CD14-positive monocyte (primary cell): ENCODE measurements around the gene TBC1D22A. TPM values are rescaled to one million over a fixed set of nuclear protein-coding genes. Genes with fewer than 3 reads are reported as not detected.

Experiments used
- DNase-seq, 3 donors: peaks; one replicate each; pipeline ENCODE4 v3.0.0-alpha.2; 2011 to 2022
- H2AFZ ChIP-seq: 2 replicates; pipeline ENCODE4 v1.6.0; 2012; ENCODE audit warnings: mild to moderate bottlenecking, low read depth, low read length, inconsistent platforms; ENCODE audit not compliant: insufficient read depth, poor library complexity, severe bottlenecking
- H3K27ac ChIP-seq, 2 donors: 1 replicate in 1 of 2; 2 replicates in 1 of 2; pipeline ENCODE4 v1.5.1; 2012 to 2013; ENCODE audit warnings: low read length in 2 of 2, control low read depth in 1 of 2, inconsistent platforms in 1 of 2, low read depth in 1 of 2, mild to moderate bottlenecking in 1 of 2
- H3K27me3 ChIP-seq, 2 donors: one replicate each; pipeline versions ENCODE4 v1.6.0 to v1.6.1; 2011 to 2013; ENCODE audit warnings: low read length in 2 of 2; ENCODE audit not compliant: control insufficient read depth in 2 of 2, insufficient read depth in 2 of 2
- H3K36me3 ChIP-seq, 2 donors: replicated peaks in 1 of 2; 1 replicate in 1 of 2; 2 replicates in 1 of 2; pipeline versions ENCODE4 v1.5.1 to v1.6.1; 2012 to 2013; ENCODE audit warnings: low read length in 2 of 2, control low read depth in 1 of 2, inconsistent platforms in 1 of 2, mild to moderate bottlenecking in 1 of 2; ENCODE audit not compliant: insufficient read depth in 2 of 2, control insufficient read depth in 1 of 2
- H3K4me1 ChIP-seq, 2 donors: 1 replicate in 1 of 2; 2 replicates in 1 of 2; pipeline versions ENCODE4 v1.5.1 to v1.6.1; 2012 to 2013; ENCODE audit warnings: low read length in 2 of 2, control low read depth in 1 of 2, inconsistent platforms in 1 of 2, mild to moderate bottlenecking in 1 of 2, moderate library complexity in 1 of 2; ENCODE audit not compliant: insufficient read depth in 2 of 2, control insufficient read depth in 1 of 2
- H3K4me2 ChIP-seq: replicated peaks from 2 replicates; pipeline ENCODE3; 2012; ENCODE audit warnings: low read length, moderate library complexity, mild to moderate bottlenecking; ENCODE audit not compliant: poor library complexity, severe bottlenecking; ENCODE audit errors: extremely low read depth
- H3K4me3 ChIP-seq, 3 experiments: fragments of 200-600 bp in 1 of 3; sonication (generic) in 1 of 3; replicated peaks in 1 of 3; 1 replicate in 2 of 3; 2 replicates in 1 of 3; pipeline ENCODE4 v1.5.1; 2011 to 2013; ENCODE audit warnings: low read length in 3 of 3, mild to moderate bottlenecking in 3 of 3, control low read depth in 2 of 3, low read depth in 2 of 3, inconsistent platforms in 1 of 3, moderate library complexity in 1 of 3
- H3K79me2 ChIP-seq: 2 replicates; pipeline ENCODE4 v1.6.0; 2012; ENCODE audit warnings: mild to moderate bottlenecking, control low read depth, inconsistent platforms, low read length, moderate library complexity; ENCODE audit not compliant: insufficient read depth
- H3K9ac ChIP-seq: 2 replicates; pipeline ENCODE4 v1.6.0; 2017; ENCODE audit warnings: low read length, mild to moderate bottlenecking; ENCODE audit not compliant: insufficient read depth, poor library complexity, severe bottlenecking
- H3K9me3 ChIP-seq, 2 donors: replicated peaks in 1 of 2; 1 replicate in 1 of 2; 2 replicates in 1 of 2; pipeline versions ENCODE4 v1.5.1 to v1.6.1; 2012 to 2013; ENCODE audit warnings: low read length in 2 of 2, control low read depth in 1 of 2; ENCODE audit not compliant: control insufficient read depth in 1 of 2, insufficient read depth in 1 of 2
- H4K20me1 ChIP-seq: 2 replicates; pipeline ENCODE4 v1.6.0; 2012; ENCODE audit warnings: mild to moderate bottlenecking, low read length, control low read depth, moderate library complexity; ENCODE audit not compliant: insufficient read depth
- H3K27ac Mint-ChIP-seq, 7 donors: one replicate each; pipeline ENCODE4 v1.8.0; 2020; ENCODE audit warnings: mild to moderate bottlenecking in 7 of 7, mixed read lengths in 7 of 7, moderate library complexity in 6 of 7, inconsistent platforms in 2 of 7
- H3K27me3 Mint-ChIP-seq, 3 donors: one replicate each; pipeline ENCODE4 v1.8.0; 2021 to 2022; ENCODE audit warnings: low read depth in 3 of 3, mild to moderate bottlenecking in 3 of 3, mixed read lengths in 3 of 3, moderate library complexity in 3 of 3, inconsistent platforms in 1 of 3
- H3K36me3 Mint-ChIP-seq, 2 donors: one replicate each; pipeline ENCODE4 v1.8.0; 2020; ENCODE audit warnings: mixed read lengths in 2 of 2, inconsistent platforms in 1 of 2, mild to moderate bottlenecking in 1 of 2
- H3K4me1 Mint-ChIP-seq: one replicate; pipeline ENCODE4 v1.8.0; 2020; ENCODE audit warnings: mild to moderate bottlenecking, mixed read lengths
- H3K4me3 Mint-ChIP-seq, 2 donors: one replicate each; pipeline ENCODE4 v1.8.0; 2020; ENCODE audit warnings: mild to moderate bottlenecking in 2 of 2, mixed read lengths in 2 of 2, moderate library complexity in 1 of 2
- H3K9me3 Mint-ChIP-seq, 7 donors: one replicate each; pipeline ENCODE4 v1.8.0; 2020 to 2022; ENCODE audit warnings: mixed read lengths in 7 of 7, mild to moderate bottlenecking in 6 of 7, moderate library complexity in 6 of 7, inconsistent platforms in 2 of 7
- WGBS: methylation state at CpG from one replicate; pipeline ENCODE4 v1.1.5; 2013; ENCODE audit warnings: missing lambda C conversion rate; ENCODE audit not compliant: insufficient coverage; 5-methylcytosine and 5-hydroxymethylcytosine counted together
- intact Hi-C, 2 donors: fragments of 100-400 bp; cut with micrococcal nuclease; formaldehyde crosslinking; loops; one replicate each; pipeline versions ENCODE4 v1.15.0 to v1.15.1; 2023
- polyA plus RNA-seq, 3 donors: library from polyadenylated mRNA; depleted of rRNA in 1 of 3; unstranded in 2 of 3; stranded (reverse) in 1 of 3; fragments of 300-500 nt in 2 of 3; fragments of >200 nt in 1 of 3; fragmentation: Illumina TruSeq in 2 of 3; gene quantifications; 1 replicate in 2 of 3; 2 replicates in 1 of 3; pipeline ENCODE4 v1.2.3, GENCODE V29; 2012 to 2021
- TF ChIP-seq, protein P1 (sequence below): fragments of 200-600 bp; IDR thresholded peaks from one replicate; pipeline ENCODE4 v1.8.0; 2022; ENCODE audit warnings: antibody characterized with exemption, mild to moderate bottlenecking

The TBC1D22A gene
- polyA plus RNA-seq, 3 donors: 25.9 to 36.2 (median 29.5) TPM

DNA sequence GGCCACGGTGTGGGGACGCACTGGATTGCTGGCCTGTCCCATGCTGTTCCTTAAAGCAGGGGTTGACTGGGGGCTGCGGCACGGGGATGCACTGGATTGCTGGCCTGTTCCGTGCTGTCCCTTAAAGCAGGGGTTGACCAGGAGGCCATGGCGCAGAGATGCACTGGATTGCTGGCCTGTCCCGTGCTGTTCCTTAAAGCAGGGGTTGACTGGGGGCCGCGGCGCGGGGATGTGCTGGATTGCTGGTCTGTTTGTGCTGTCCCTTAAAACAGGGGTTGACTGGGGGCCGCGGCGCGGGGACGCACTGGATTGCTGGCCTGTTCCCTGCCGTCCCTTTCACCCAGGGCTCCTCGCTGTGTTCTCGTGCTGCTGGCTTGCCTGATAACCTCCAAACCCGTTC lies 383.4 kb downstream of the TBC1D22A start:
- no peaks in the 10 kb centered on the region for H3K27me3 ChIP-seq
- TF ChIP-seq, protein P1, sequence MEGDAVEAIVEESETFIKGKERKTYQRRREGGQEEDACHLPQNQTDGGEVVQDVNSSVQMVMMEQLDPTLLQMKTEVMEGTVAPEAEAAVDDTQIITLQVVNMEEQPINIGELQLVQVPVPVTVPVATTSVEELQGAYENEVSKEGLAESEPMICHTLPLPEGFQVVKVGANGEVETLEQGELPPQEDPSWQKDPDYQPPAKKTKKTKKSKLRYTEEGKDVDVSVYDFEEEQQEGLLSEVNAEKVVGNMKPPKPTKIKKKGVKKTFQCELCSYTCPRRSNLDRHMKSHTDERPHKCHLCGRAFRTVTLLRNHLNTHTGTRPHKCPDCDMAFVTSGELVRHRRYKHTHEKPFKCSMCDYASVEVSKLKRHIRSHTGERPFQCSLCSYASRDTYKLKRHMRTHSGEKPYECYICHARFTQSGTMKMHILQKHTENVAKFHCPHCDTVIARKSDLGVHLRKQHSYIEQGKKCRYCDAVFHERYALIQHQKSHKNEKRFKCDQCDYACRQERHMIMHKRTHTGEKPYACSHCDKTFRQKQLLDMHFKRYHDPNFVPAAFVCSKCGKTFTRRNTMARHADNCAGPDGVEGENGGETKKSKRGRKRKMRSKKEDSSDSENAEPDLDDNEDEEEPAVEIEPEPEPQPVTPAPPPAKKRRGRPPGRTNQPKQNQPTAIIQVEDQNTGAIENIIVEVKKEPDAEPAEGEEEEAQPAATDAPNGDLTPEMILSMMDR: no peak
- Mint-ChIP-seq H3K27me3 (peaks cover 0 to 2% (median 0%) of the 10 kb centered on the region in 3 donors), H3K27ac (no peak overlapping the region), H3K9me3 (no peaks in the 10 kb centered on the region), H3K36me3 (peaks cover 3 to 6% of the 10 kb centered on the region in 2 donors), H3K4me1 (no peaks in the 10 kb centered on the region), H3K4me3 (no peak overlapping the region)
- H4K20me1 ChIP-seq: peaks cover 50% of the 10 kb centered on the region
- H3K36me3 ChIP-seq: peaks cover 0 to 6% of the 10 kb centered on the region in 2 donors
- no peak overlapping the region for H3K4me2 ChIP-seq
- H3K9me3 ChIP-seq: no peaks in the 10 kb centered on the region
- no peaks in the 10 kb centered on the region for H3K4me1 ChIP-seq
- intact Hi-C loops: no loop called here
- no peak overlapping the region for H3K4me3 ChIP-seq
- H3K9ac ChIP-seq: no peak overlapping the region
- no peak for DNase-seq
- WGBS: 99% methylated on average over 16 of the region's 20 CpGs
- no peaks in the 10 kb centered on the region for H3K79me2 ChIP-seq
- H3K27ac ChIP-seq: no peak overlapping the region
- no peak overlapping the region for H2AFZ ChIP-seq

DNA sequence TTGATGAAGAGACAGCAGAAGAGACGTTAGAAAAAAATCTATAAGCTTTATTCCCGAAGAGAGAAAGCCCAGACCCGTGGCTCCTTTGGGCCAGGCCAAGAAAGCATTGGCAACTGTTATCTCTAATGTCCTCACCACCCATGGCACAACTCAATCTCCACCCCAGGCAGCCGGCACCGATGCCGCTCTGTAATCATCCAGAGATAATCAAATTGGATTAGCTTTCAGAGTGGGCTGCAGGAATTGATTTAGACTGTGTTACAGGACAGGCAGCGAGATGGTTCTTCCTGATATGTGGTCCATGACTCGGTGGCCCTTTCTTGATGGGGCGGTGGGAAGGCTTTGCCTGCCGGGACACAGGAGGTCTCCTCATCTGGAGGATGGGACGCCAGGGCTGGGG lies 383.9 kb downstream of the TBC1D22A start:
- Histone ChIP-seq H3K36me3 (peaks cover 0 to 6% of the 10 kb centered on the region in 2 donors), H2AFZ (no peak overlapping the region), H3K4me1 (no peaks in the 10 kb centered on the region), H4K20me1 (peaks cover 53% of the 10 kb centered on the region), H3K4me2 (no peak overlapping the region), H3K27ac (no peak overlapping the region), H3K9me3 (no peaks in the 10 kb centered on the region), H3K9ac (no peak overlapping the region), H3K27me3 (no peaks in the 10 kb centered on the region), H3K4me3 (no peak overlapping the region), H3K79me2 (no peaks in the 10 kb centered on the region)
- DNase-seq: no peak
- Mint-ChIP-seq H3K27ac (no peak overlapping the region), H3K27me3 (peaks cover 0 to 2% (median 0%) of the 10 kb centered on the region in 3 donors), H3K4me3 (no peak overlapping the region), H3K9me3 (peaks cover 0 to under 1% (median 0%) of the 10 kb centered on the region in 7 donors), H3K36me3 (peaks cover 3 to 6% of the 10 kb centered on the region in 2 donors), H3K4me1 (no peaks in the 10 kb centered on the region)
- WGBS: 98% methylated on average over 5 of the region's 11 CpGs
- TF ChIP-seq, protein P1: no peak
- intact Hi-C loops: no loop called here
